NB4 (cell line): ENCODE results near the gene TSC22D1.

Source experiments
- DNase-seq: peaks from one replicate; pipeline ENCODE4 v3.0.0; 2010; ENCODE audit warnings: low read depth
- H3K4me3 ChIP-seq: one replicate; pipeline ENCODE4 v1.5.1; 2011; ENCODE audit warnings: mild to moderate bottlenecking, low read depth, low read length, moderate library complexity
- CTCF ChIP-seq: IDR thresholded peaks from one replicate; pipeline ENCODE4 v1.5.1; 2012; ENCODE audit warnings: low read depth, low read length
- MAX ChIP-seq: IDR thresholded peaks from 2 replicates; pipeline ENCODE4 v1.6.1; 2011; ENCODE audit warnings: low read depth, low read length
- MYC ChIP-seq: IDR thresholded peaks from 2 replicates; pipeline ENCODE4 v1.6.1; 2011; ENCODE audit warnings: low read depth, low read length
- POLR2A ChIP-seq: IDR thresholded peaks from 2 replicates; pipeline ENCODE4 v1.6.1; 2011; ENCODE audit warnings: mild to moderate bottlenecking; ENCODE audit not compliant: insufficient read length; ENCODE audit errors: extremely low read depth

The TSC22D1 gene

GRCh38 chr13:44414716-44415115 lies 161.4 kb downstream of the TSC22D1 start:
- DNase-seq = no peak
- TF ChIP-seq POLR2A (no peak), CTCF (no peak), MAX (no peak), MYC (no peak)
- H3K4me3 ChIP-seq = no peak overlapping the region

- TF ChIP-seq MYC (no peak), CTCF (no peak), MAX (no peak), POLR2A (no peak)
- no peak for DNase-seq
- no peak overlapping the region for H3K4me3 ChIP-seq
Observed at GRCh38 chr13:44413095-44413494, 163.0 kb downstream of the TSC22D1 start.

- no peak for DNase-seq
- H3K4me3 ChIP-seq = no peak overlapping the region
- no peak for TF ChIP-seq MYC
- TF ChIP-seq CTCF = no peak
- TF ChIP-seq POLR2A = no peak
- no peak for TF ChIP-seq MAX
Observed at GRCh38 chr13:44412346-44412935, 163.7 kb downstream of the TSC22D1 start.

GRCh38 chr13:44411841-44412240 lies 164.3 kb downstream of the TSC22D1 start:
- TF ChIP-seq MAX = no peak
- TF ChIP-seq MYC = no peak
- no peak for DNase-seq
- H3K4me3 ChIP-seq = no peak overlapping the region

GRCh38 chr13:44410328-44410859 lies 165.7 kb downstream of the TSC22D1 start:
- TF ChIP-seq MAX = no peak
- TF ChIP-seq CTCF = no peak
- TF ChIP-seq MYC = no peak
- no peak for TF ChIP-seq POLR2A
- no peak for DNase-seq
- no peak overlapping the region for H3K4me3 ChIP-seq

- no peak overlapping the region for H3K4me3 ChIP-seq
- DNase-seq = no peak
- TF ChIP-seq CTCF = no peak
- TF ChIP-seq MAX = no peak
- TF ChIP-seq POLR2A = no peak
- no peak for TF ChIP-seq MYC
Observed at GRCh38 chr13:44409595-44409994, 166.5 kb downstream of the TSC22D1 start.
